Astrocyte (in vitro differentiated cells and primary cell): Measurements from ENCODE around the gene CCL19. TPM values are rescaled to one million over a fixed set of nuclear protein-coding genes. Genes with fewer than 3 reads are reported as not detected.

Source experiments
- DNase-seq: peaks from one replicate; pipeline ENCODE4 v3.0.0-alpha.2; 2010; ENCODE audit warnings: low read depth
- FAIRE-seq: peaks from 2 replicates; lab custom pipeline; 2011; peaks lifted over from hg19 to GRCh38; lab: Jason Lieb, UNC
- H2AFZ ChIP-seq: 2 replicates; pipeline ENCODE4 v1.6.0; 2012; ENCODE audit warnings: low read depth, low read length, inconsistent platforms
- H3K27ac ChIP-seq: 2 replicates; pipeline ENCODE4 v1.5.1; 2011; ENCODE audit warnings: low read depth, low read length, inconsistent platforms
- H3K27me3 ChIP-seq: 2 replicates; pipeline ENCODE4 v1.6.0; 2011; ENCODE audit warnings: low read length, inconsistent platforms; ENCODE audit not compliant: insufficient read depth
- H3K36me3 ChIP-seq: 2 replicates; pipeline ENCODE4 v1.5.1; 2011; ENCODE audit warnings: low read length, inconsistent platforms; ENCODE audit not compliant: insufficient read depth
- H3K4me1 ChIP-seq: 2 replicates; pipeline ENCODE4 v1.5.1; 2011; ENCODE audit warnings: low read length, inconsistent platforms; ENCODE audit not compliant: insufficient read depth
- H3K4me2 ChIP-seq: 2 replicates; pipeline ENCODE4 v1.6.0; 2012; ENCODE audit warnings: low read length, inconsistent platforms
- H3K4me3 ChIP-seq: 2 replicates; pipeline ENCODE4 v1.5.1; 2011; ENCODE audit warnings: low read depth, mild to moderate bottlenecking, low read length, inconsistent platforms; ENCODE audit not compliant: insufficient read depth
- H3K79me2 ChIP-seq: 2 replicates; pipeline ENCODE4 v1.6.0; 2012; ENCODE audit warnings: mild to moderate bottlenecking, low read length, inconsistent platforms; ENCODE audit not compliant: insufficient read depth
- H3K9ac ChIP-seq: 2 replicates; pipeline ENCODE4 v1.6.0; 2012; ENCODE audit warnings: mild to moderate bottlenecking, low read length, inconsistent platforms
- H3K9me3 ChIP-seq: 2 replicates; pipeline ENCODE4 v1.5.1; 2012; ENCODE audit warnings: low read depth, mild to moderate bottlenecking, low read length, inconsistent platforms; ENCODE audit not compliant: insufficient read depth
- H4K20me1 ChIP-seq: 2 replicates; pipeline ENCODE4 v1.6.0; 2012; ENCODE audit warnings: low read length, inconsistent platforms; ENCODE audit not compliant: insufficient read depth
- H3K27ac Mint-ChIP-seq: one replicate; pipeline ENCODE4 v1.8.0; 2021; ENCODE audit warnings: mild to moderate bottlenecking, mixed read lengths; ENCODE audit not compliant: unreplicated experiment
- H3K27me3 Mint-ChIP-seq: one replicate; pipeline ENCODE4 v1.8.0; 2021; ENCODE audit warnings: low read depth, mixed read lengths; ENCODE audit not compliant: unreplicated experiment
- H3K36me3 Mint-ChIP-seq: one replicate; pipeline ENCODE4 v1.8.0; 2021; ENCODE audit warnings: low read depth, mixed read lengths; ENCODE audit not compliant: unreplicated experiment
- H3K4me1 Mint-ChIP-seq: one replicate; pipeline ENCODE4 v1.8.0; 2021; ENCODE audit warnings: low read depth, mixed read lengths; ENCODE audit not compliant: unreplicated experiment
- H3K4me3 Mint-ChIP-seq: one replicate; pipeline ENCODE4 v1.8.0; 2021; ENCODE audit warnings: mild to moderate bottlenecking, moderate library complexity, mixed read lengths; ENCODE audit not compliant: unreplicated experiment
- H3K9me3 Mint-ChIP-seq: one replicate; pipeline ENCODE4 v1.8.0; 2021; ENCODE audit warnings: mild to moderate bottlenecking, mixed read lengths; ENCODE audit not compliant: unreplicated experiment
- EZH2 ChIP-seq: IDR thresholded peaks from 2 replicates; pipeline ENCODE4 v1.6.1; 2012; ENCODE audit warnings: mild to moderate bottlenecking, low read length, inconsistent platforms; ENCODE audit not compliant: insufficient read depth
- total RNA-seq: library from RNA; stranded (reverse); gene quantifications from 2 replicates; pipeline ENCODE4 v1.2.1, GENCODE V29; 2021
- TF ChIP-seq, protein P1 (sequence below): IDR thresholded peaks from 2 replicates; pipeline ENCODE4 v1.5.1; 2011; ENCODE audit warnings: low read depth, mild to moderate bottlenecking, inconsistent platforms, low read length, moderate library complexity; ENCODE audit not compliant: insufficient read depth

The CCL19 gene
- total RNA-seq, 1 donor from 2014 or later = not detected

DNA sequence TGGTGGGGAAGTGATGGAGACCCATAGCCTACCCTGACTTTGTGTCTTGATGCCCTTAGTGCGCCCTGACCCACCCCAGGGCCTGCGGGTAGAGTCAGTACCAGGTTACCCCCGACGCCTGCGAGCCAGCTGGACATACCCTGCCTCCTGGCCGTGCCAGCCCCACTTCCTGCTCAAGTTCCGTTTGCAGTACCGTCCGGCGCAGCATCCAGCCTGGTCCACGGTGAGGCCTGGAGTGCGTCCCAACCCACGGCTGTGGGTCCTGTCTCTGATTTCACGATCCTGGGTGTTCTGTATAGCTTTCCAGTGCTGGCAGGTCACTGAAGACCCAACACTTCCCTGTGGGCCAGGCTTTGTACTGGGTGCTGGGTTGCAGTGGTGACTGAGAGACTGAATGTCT is 32.6 kb downstream of the CCL19 start:
- Histone ChIP-seq H3K4me3 (no peak overlapping the region), H3K79me2 (no peaks in the 10 kb centered on the region), H2AFZ (no peak overlapping the region), H3K27ac (no peak overlapping the region), H3K9ac (no peak overlapping the region), H3K27me3 (no peaks in the 10 kb centered on the region), H3K4me2 (no peak overlapping the region), H3K9me3 (no peaks in the 10 kb centered on the region), H4K20me1 (no peaks in the 10 kb centered on the region), H3K4me1 (peaks cover 2% of the 10 kb centered on the region), H3K36me3 (no peaks in the 10 kb centered on the region)
- Mint-ChIP-seq H3K9me3 (no peaks in the 10 kb centered on the region), H3K27ac (no peak overlapping the region), H3K27me3 (peaks cover 5% of the 10 kb centered on the region), H3K4me1 (peaks cover 6% of the 10 kb centered on the region), H3K4me3 (no peak overlapping the region), H3K36me3 (peaks cover 20% of the 10 kb centered on the region)
- no peak for FAIRE-seq
- no peak for DNase-seq
- TF ChIP-seq, protein P1, sequence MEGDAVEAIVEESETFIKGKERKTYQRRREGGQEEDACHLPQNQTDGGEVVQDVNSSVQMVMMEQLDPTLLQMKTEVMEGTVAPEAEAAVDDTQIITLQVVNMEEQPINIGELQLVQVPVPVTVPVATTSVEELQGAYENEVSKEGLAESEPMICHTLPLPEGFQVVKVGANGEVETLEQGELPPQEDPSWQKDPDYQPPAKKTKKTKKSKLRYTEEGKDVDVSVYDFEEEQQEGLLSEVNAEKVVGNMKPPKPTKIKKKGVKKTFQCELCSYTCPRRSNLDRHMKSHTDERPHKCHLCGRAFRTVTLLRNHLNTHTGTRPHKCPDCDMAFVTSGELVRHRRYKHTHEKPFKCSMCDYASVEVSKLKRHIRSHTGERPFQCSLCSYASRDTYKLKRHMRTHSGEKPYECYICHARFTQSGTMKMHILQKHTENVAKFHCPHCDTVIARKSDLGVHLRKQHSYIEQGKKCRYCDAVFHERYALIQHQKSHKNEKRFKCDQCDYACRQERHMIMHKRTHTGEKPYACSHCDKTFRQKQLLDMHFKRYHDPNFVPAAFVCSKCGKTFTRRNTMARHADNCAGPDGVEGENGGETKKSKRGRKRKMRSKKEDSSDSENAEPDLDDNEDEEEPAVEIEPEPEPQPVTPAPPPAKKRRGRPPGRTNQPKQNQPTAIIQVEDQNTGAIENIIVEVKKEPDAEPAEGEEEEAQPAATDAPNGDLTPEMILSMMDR = no peak
- TF ChIP-seq EZH2 = no peak

DNA sequence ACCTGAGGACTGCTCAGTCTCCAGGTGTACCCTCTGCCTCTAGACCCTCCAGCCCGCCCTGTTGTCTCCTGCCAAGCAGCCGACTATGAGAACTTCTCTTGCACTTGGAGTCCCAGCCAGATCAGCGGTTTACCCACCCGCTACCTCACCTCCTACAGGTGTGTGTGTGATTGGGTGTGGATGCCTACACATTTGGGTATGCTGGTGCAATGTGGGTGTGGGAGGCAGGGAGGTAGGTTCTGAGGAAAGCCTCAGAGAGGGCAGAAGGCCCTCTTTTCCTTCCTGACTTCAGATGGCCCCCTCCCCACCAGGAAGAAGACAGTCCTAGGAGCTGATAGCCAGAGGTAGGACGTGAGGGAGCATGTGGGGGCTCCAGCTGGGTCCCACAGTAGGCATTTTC is 34.1 kb downstream of the CCL19 start:
- no peak overlapping the region for H3K4me3 ChIP-seq
- no peaks in the 10 kb centered on the region for H3K27me3 ChIP-seq
- H3K36me3 ChIP-seq = no peaks in the 10 kb centered on the region
- no peaks in the 10 kb centered on the region for H3K9me3 ChIP-seq
- H3K79me2 ChIP-seq = no peaks in the 10 kb centered on the region
- Mint-ChIP-seq H3K27me3 (peaks cover 5% of the 10 kb centered on the region), H3K4me1 (peaks cover 20% of the 10 kb centered on the region), H3K9me3 (no peaks in the 10 kb centered on the region), H3K4me3 (no peak overlapping the region), H3K27ac (no peak overlapping the region), H3K36me3 (peaks cover 15% of the 10 kb centered on the region)
- H3K27ac ChIP-seq = no peak overlapping the region
- no peaks in the 10 kb centered on the region for H4K20me1 ChIP-seq
- peaks cover 17% of the 10 kb centered on the region for H3K4me1 ChIP-seq
- no peak overlapping the region for H3K4me2 ChIP-seq
- H2AFZ ChIP-seq = no peak overlapping the region
- TF ChIP-seq, protein P1 = no peak
- no peak for TF ChIP-seq EZH2
- no peak overlapping the region for H3K9ac ChIP-seq
- no peak for FAIRE-seq
- DNase-seq = no peak

DNA sequence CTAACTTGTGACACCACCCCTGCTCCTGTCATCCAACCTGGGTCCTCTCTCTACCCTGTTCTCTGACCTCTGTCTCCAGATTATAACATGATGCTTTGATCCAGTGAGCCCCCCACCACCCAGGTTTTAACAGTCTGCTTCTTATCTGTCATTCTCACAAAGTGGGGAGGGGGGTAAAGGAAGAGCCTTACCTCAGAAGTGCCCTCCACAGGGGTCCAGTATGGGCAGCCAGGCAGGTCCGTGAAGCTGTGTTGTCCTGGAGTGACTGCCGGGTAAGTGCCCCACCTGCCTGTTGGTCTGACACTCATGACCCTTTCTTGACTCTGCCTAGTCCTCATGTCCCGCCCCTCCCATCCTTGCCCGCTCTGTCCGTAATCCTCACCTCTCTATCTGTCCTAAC is 35.7 kb downstream of the CCL19 start:
- Mint-ChIP-seq H3K9me3 (no peaks in the 10 kb centered on the region), H3K27me3 (peaks cover 5% of the 10 kb centered on the region), H3K4me1 (peaks cover 29% of the 10 kb centered on the region), H3K36me3 (peaks cover 7% of the 10 kb centered on the region), H3K4me3 (no peak overlapping the region), H3K27ac (no peak overlapping the region)
- Histone ChIP-seq H3K79me2 (no peaks in the 10 kb centered on the region), H3K4me3 (no peak overlapping the region), H3K27ac (no peak overlapping the region), H3K27me3 (no peaks in the 10 kb centered on the region), H2AFZ (no peak overlapping the region), H3K4me1 (peaks cover 27% of the 10 kb centered on the region), H3K9ac (no peak overlapping the region), H3K36me3 (no peaks in the 10 kb centered on the region), H4K20me1 (no peaks in the 10 kb centered on the region), H3K9me3 (no peaks in the 10 kb centered on the region), H3K4me2 (no peak overlapping the region)
- DNase-seq (no peak), FAIRE-seq (no peak)
- no peak for TF ChIP-seq EZH2
- TF ChIP-seq, protein P1 = no peak
